Measurements from ENCODE around the gene SACS.

- no peak for TF ChIP-seq CTCF (IDR thresholded peaks at IDR 0.05; ENCODE audit: control extremely low read depth in 1 of 3, insufficient read depth in 1 of 3, low read depth in 1 of 3, low read length in 3 of 3)
- no peak for TF ChIP-seq TBP (IDR thresholded peaks at IDR 0.05; ENCODE audit: low read depth, low read length)
- no peak for TF ChIP-seq ATF3 (IDR thresholded peaks at IDR 0.05; ENCODE audit: insufficient read depth, low read depth, low read length)
- TF ChIP-seq POLR2A (IDR thresholded peaks at IDR 0.05; ENCODE audit: control extremely low read depth in 1 of 2, low read depth in 2 of 2, low read length in 2 of 2): no peak
- TF ChIP-seq TAF1 (IDR thresholded peaks at IDR 0.05; ENCODE audit: low read depth, low read length): no peak
- TF ChIP-seq RAD21 (IDR thresholded peaks at IDR 0.05 in 1 of 2, conservative IDR thresholded peaks at IDR 0.05 in 1 of 2; ENCODE audit: low read depth in 2 of 2, low read length in 2 of 2): no peak
- TF ChIP-seq MAX (IDR thresholded peaks at IDR 0.05): no peak
- TF ChIP-seq CBX8 (IDR thresholded peaks at IDR 0.05; ENCODE audit: borderline replicate concordance, low read depth, low read length): no peak
- no peak for TF ChIP-seq SUZ12 (IDR thresholded peaks at IDR 0.05; ENCODE audit: low read length)
- TF ChIP-seq JUN (IDR thresholded peaks at IDR 0.05; ENCODE audit: low read depth, low read length): no peak
Measured at GRCh38 chr13:23408026-23408425, 25.5 kb downstream of the SACS start.

All from H1 (cell line).